MM.1S (cell line): ENCODE measurements around the gene SLCO3A1.

Experiments used
- CTCF ChIP-seq: fragments of 300-600 bp; sonication (generic); IDR thresholded peaks from 2 replicates; pipeline ENCODE4 v1.5.1; 2016; ENCODE audit warnings: antibody characterized with exemption, low read length, mixed read lengths
- EZH2 ChIP-seq: fragments of 300-600 bp; sonication (generic); optimal IDR thresholded peaks from 2 replicates; pipeline ENCODE3; 2017; ENCODE audit warnings: low read depth, mild to moderate bottlenecking, antibody characterized with exemption, low read length, mixed read lengths
- EZH2phosphoT487 ChIP-seq: fragments of 300-600 bp; sonication (generic); IDR thresholded peaks from 2 replicates; pipeline ENCODE4 v1.6.1; 2018; ENCODE audit warnings: antibody characterized with exemption, low read length

- no peak for TF ChIP-seq CTCF
- TF ChIP-seq EZH2, result no peak
- TF ChIP-seq EZH2phosphoT487, result no peak
These were observed 1.7 kb downstream of the SLCO3A1 start for GRCh38 chr15:91855241-91855640.
